ENCODE results near the gene ATMIN.

GRCh38 chr16:81006211-81006812 is 29.3 kb upstream of the ATMIN start:
- TF ChIP-seq CTCF (IDR thresholded peaks at IDR 0.05; ENCODE audit: low read depth, low read length), result no peak
- TF ChIP-seq EZH2phosphoT487 (IDR thresholded peaks at IDR 0.05; ENCODE audit: low read depth), result no peak

Data from OCI-LY3 (cell line).